GM18507 (cell line): ENCODE data around the gene CT47C1.
A peak's percentile ranks its signal among the peaks of the same experiment; 100 is the strongest.
"Not testable (repeated sequence)": the region's sequence is repeated elsewhere in the genome, so short reads cannot be mapped to it uniquely, and the experiment has no call there.

Experiments used
- DNase-seq: peaks from one replicate; pipeline ENCODE4 v3.0.0; 2011; ENCODE audit warnings: low read depth; ENCODE audit not compliant: insufficient read length; ENCODE audit errors: extremely low spot score
- FAIRE-seq: peaks from 2 replicates; lab custom pipeline; 2011; peaks lifted over from hg19 to GRCh38; lab: Jason Lieb, UNC

The CT47C1 gene

DNA sequence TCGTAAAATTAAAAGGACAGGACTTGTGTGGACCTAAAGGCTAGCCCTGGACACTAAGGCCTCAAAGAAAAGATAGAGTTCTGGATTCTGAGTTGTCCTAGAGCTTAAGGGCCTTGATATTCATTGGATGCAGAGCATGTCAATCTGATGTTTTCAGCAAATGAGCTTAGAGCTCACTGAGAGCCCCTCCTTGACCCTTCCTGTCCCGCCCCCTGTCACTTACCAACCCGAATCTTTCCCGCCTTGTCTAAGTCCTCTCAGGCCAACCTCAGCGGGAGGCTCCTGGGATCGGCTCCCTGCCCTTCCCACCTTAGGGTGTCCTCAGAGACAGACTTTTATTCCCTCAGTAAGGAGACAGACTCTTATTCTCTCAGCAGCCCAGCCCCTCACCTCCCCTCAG is at the start of gene CT47C1:
CT47C1 (plus strand) TSS at position 250 of the 400 bp plus-strand sequence. CDS start 233 bp downstream, outside the sequence.
- FAIRE-seq = no peak
- DNase-seq = no peak

- FAIRE-seq = no peak
- DNase-seq = no peak
Measured at GRCh38 chrX:119025900-119026299, 46.9 kb upstream of the CT47C1 start.

DNA sequence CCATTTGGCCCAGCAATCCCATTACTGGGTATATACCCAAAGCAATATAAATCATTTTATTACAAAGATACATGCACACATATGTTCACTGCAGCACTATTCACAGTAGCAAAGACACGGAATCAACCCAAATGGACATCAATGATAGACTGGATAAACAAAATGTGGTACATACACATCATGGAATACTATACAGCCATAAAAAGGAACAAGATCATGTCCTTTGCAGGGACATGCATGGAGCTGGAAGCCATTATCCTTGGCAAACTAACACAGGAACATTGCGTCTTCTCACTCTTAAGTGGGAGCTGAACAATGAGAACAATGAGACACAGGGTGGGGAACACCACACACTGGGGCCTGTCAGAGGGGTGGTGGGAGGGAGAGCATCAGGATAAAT is 46.4 kb upstream of the CT47C1 start:
- FAIRE-seq, DNase-seq: not testable (repeated sequence)

- DNase-seq, FAIRE-seq: not testable (repeated sequence)
Measured at GRCh38 chrX:119027960-119028732, 44.6 kb upstream of the CT47C1 start.

- no peak for DNase-seq
- no peak for FAIRE-seq
Measured at GRCh38 chrX:119028733-119029330, 44.0 kb upstream of the CT47C1 start.

GRCh38 chrX:119029656-119030055 is 43.1 kb upstream of the CT47C1 start:
- not testable (repeated sequence) for FAIRE-seq, DNase-seq

GRCh38 chrX:119030990-119031389 is 41.8 kb upstream of the CT47C1 start:
- DNase-seq (no peak), FAIRE-seq (no peak)

DNA sequence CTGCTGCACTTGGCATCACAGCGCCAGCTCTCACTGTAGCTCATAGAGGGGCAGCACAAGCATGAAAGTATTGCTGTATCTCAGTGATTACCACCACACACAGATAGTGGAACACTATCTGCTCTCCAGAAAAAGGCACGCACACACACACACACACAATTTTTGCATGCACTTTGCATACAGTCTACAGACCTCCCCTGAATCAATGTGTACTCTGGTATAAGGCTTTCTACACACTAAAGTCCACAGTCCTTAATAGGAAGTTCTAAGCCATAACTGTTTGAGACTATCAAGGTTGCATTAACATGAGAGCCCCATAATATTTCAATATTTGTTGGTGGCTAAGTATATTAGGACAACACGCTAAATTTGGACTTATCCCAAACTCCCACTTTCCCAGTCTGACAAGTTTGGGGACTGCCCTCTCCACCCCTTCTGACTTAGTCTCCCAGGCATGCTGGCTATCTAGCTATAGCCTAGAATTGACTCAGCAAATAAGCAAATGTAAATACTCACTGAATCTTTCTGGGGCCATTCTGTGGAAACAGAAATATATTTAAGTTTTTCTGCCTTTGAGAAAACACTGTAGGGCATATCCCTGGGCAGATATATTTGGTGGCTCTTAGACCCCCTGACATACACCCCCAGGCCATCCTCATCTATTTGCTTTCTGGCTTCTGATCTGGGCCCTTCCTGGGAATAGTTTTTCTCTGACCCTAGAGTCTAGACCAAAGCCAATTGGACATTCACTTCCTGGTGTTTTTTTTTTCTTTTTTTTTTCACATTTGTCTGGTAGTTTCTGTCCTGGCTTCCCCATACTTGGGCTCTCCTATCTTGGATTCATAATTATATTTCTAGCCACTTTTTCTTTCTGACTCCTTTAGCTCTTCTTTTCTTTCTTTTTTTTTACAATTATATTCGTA is 36.4 kb upstream of the CT47C1 start:
- DNase-seq = no peak
- no peak for FAIRE-seq

DNA sequence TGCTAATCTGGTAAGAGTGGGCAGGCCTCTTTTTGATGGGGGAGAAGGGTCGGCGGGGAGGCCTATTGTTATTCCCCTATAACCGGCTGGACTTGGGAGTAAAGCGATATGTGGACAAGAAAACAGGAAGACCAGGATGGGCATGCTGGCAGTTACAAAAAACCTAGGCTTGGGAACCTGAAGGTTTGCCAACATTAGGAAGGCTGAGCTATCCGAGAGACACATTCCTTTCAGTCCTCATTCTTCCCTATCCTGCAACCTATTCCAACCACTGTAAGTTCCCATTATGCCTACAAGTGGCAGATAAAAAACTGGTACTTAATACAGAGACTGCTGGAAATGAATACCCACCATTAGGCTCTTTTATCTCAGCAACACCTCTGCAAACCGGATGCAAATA is 32.4 kb upstream of the CT47C1 start:
- DNase-seq = no peak
- FAIRE-seq = no peak

DNA sequence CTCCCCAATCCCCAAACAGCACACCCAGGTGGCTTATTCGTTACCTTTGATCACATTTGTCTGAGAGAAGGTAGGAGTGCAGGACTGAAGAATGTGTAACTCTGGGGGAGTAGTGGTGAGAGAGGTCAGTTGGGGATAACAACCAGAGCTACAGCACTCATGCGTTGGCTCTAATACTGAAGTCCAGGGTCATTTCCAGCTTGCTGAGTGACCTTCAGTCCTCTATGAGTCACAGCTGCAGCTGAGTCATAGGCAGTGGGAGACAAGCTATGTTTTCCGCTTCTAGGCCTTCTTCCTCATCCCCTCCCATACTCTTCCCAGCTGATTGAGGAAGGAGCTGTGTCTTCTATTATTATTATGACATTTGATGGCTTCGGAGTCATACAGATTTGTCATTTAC is 31.6 kb upstream of the CT47C1 start:
- DNase-seq = no peak
- FAIRE-seq = no peak

DNA sequence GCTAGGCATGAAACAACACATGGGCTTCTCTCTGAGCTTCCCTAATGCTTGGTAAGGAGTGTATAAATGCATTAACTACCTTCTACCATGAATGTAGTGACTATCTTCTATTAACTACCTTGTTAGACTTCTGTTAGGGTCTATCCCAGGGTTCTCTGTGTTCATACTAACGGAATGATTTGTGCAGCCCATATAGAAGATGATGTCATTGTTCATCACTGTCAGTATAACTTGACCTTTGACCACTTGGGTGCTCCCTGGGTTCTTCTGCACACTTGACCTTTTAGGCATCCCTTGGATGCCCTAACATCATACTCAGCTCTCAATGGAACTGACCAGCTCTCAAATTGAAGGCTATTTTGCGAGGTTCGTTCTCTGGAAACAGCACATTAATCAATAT is 30.8 kb upstream of the CT47C1 start:
- FAIRE-seq = no peak

GRCh38 chrX:119042996-119043395 is 29.8 kb upstream of the CT47C1 start:
- no peak for FAIRE-seq
- DNase-seq = no peak

More for the DNA sequence above, 30.8 kb upstream of the CT47C1 start:
- DNase-seq = no peak

DNA sequence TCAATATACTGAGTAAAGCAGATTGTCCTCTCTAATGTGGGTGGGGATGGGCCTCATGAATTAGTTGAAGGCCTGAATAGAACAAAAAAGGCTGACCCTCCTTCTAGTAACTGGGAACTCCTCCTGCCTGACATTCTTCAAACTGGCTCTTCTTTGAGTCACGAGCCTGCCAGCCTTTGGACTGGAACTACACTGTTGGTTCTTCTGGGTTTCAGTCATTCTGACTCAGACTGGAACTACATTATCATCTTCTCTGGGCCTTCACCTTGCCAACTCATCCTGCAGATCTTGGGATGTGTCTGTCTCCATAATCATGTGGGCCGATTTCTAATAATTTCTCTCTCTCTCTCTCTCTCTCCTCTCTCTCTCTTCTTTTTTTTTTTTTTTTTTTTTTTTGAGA is 26.9 kb upstream of the CT47C1 start:
- FAIRE-seq (no peak), DNase-seq (no peak)

- FAIRE-seq = no peak
Measured at GRCh38 chrX:119055687-119056086, 17.1 kb upstream of the CT47C1 start.

DNA sequence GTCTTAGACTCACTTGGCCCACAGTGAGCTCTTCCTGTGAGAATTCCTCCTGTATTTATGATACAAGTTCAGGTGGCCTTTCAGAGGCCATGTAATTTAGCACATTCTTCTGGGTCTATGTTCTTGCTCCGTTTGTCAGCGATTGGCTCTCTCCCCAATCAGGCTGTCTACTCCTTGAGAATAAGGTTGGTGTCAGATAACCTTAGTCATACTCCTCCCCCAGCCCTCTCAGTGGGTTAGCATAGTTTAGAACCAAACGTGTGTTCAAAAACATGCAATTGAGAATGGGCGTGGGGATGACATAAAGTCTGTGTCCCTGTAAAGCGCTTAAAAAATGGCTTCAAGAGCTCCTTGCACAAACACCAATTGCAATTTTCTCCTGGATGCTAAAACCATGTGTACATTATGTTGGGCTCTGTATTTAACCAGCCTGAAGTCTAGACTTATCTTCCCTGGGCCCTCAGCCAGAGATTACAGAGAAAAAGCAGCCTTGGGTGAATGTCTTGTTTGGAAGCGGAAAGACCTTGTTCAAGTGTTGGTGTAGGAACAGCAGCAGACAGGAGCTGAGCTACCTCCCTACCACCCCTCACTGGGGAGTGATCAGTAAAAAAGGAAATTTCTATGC is 9.9 kb upstream of the CT47C1 start:
- FAIRE-seq (no peak), DNase-seq (no peak)

More at GRCh38 chrX:119055687-119056086, 17.1 kb upstream of the CT47C1 start:
- DNase-seq = no peak

DNA sequence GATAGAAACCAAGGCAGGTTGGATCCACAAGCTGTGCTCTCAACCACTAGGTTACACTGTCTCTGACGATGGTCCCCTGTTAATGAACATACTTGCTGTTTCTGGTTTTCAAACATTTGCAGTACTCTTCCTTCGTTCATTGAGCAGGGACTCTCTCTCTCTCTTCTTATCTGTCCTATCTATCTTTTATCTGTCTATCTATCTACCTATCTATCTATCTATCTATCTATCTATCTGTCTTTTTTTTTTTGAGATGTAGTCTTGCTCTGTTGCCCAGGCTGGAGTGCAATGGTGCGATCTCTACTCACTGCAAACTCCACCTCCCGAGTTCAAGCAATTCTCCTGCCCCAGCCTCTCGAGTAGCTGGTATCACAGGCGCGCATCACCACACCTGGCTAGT is 9.4 kb upstream of the CT47C1 start:
- no peak for DNase-seq
- FAIRE-seq = no peak

DNA sequence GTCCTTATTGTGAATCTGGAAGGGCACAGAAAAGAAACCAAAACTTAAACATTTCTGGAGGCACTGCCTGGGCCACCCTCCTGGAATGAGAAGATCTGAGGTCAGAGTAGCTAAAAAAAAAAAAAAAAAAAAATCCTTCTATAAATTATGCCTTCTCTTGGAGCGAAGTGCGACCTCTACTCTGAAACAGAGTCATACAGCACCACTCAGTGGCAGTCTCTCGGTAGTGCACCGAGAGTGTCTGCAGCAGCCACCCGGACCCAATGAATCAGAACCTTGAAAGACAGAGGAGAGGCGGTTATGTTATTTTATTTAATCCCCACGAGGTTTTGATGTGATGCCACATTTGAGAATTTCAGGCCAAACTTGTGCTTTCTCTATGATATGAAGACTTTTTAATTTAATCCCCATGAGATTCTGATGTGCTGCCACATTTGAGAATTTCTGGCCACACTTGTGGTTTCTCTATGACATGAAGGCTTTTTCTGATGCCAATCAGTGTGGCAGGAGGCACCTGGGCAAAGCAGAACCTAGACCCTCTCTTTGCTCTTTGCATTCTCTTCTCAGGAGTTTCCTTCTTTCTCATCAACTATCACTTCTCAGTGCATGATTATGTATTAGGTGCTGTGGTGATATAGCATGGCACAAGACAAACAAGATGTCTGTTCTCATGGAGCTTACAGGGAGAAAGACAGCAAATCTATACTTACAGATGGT is 5.6 kb upstream of the CT47C1 start:
- FAIRE-seq (peak; percentile 73), DNase-seq (no peak)

GRCh38 chrX:119069128-119069527 is 3.7 kb upstream of the CT47C1 start:
- FAIRE-seq (no peak), DNase-seq (no peak)

GRCh38 chrX:119069762-119070161 is 3.0 kb upstream of the CT47C1 start:
- FAIRE-seq = no peak
- DNase-seq = no peak
